Measurements from ENCODE around the gene CEBPA.

Gene CEBPA

DNA sequence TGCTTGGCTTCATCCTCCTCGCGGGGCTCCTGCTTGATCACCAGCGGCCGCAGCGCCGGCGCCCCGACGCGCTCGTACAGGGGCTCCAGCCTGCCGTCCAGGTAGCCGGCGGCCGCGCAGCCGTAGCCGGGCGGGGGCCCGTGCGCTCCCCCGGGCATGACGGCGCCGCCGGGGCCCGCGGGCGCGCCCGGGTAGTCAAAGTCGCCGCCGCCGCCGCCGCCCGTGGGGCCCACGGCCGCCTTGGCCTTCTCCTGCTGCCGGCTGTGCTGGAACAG is 497 bp downstream of the CEBPA start:
- TF ChIP-seq GABPA (IDR thresholded peaks at IDR 0.05; ENCODE audit: low read depth), result no peak
- TF ChIP-seq POLR2AphosphoS5 (IDR thresholded peaks at IDR 0.05; ENCODE audit: low read depth), result no peak
- TF ChIP-seq, protein P1, sequence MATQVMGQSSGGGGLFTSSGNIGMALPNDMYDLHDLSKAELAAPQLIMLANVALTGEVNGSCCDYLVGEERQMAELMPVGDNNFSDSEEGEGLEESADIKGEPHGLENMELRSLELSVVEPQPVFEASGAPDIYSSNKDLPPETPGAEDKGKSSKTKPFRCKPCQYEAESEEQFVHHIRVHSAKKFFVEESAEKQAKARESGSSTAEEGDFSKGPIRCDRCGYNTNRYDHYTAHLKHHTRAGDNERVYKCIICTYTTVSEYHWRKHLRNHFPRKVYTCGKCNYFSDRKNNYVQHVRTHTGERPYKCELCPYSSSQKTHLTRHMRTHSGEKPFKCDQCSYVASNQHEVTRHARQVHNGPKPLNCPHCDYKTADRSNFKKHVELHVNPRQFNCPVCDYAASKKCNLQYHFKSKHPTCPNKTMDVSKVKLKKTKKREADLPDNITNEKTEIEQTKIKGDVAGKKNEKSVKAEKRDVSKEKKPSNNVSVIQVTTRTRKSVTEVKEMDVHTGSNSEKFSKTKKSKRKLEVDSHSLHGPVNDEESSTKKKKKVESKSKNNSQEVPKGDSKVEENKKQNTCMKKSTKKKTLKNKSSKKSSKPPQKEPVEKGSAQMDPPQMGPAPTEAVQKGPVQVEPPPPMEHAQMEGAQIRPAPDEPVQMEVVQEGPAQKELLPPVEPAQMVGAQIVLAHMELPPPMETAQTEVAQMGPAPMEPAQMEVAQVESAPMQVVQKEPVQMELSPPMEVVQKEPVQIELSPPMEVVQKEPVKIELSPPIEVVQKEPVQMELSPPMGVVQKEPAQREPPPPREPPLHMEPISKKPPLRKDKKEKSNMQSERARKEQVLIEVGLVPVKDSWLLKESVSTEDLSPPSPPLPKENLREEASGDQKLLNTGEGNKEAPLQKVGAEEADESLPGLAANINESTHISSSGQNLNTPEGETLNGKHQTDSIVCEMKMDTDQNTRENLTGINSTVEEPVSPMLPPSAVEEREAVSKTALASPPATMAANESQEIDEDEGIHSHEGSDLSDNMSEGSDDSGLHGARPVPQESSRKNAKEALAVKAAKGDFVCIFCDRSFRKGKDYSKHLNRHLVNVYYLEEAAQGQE (IDR thresholded peaks at IDR 0.05; ENCODE audit: insufficient replicate concordance, low read depth), result no peak
- no peak for TF ChIP-seq SPI1 (IDR thresholded peaks at IDR 0.05; ENCODE audit: borderline replicate concordance, low read depth)
- TF ChIP-seq, protein P2, sequence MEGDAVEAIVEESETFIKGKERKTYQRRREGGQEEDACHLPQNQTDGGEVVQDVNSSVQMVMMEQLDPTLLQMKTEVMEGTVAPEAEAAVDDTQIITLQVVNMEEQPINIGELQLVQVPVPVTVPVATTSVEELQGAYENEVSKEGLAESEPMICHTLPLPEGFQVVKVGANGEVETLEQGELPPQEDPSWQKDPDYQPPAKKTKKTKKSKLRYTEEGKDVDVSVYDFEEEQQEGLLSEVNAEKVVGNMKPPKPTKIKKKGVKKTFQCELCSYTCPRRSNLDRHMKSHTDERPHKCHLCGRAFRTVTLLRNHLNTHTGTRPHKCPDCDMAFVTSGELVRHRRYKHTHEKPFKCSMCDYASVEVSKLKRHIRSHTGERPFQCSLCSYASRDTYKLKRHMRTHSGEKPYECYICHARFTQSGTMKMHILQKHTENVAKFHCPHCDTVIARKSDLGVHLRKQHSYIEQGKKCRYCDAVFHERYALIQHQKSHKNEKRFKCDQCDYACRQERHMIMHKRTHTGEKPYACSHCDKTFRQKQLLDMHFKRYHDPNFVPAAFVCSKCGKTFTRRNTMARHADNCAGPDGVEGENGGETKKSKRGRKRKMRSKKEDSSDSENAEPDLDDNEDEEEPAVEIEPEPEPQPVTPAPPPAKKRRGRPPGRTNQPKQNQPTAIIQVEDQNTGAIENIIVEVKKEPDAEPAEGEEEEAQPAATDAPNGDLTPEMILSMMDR (IDR thresholded peaks at IDR 0.05; ENCODE audit: insufficient read depth, low read length), result no peak
- Histone ChIP-seq H3K27me3 (ENCODE audit: insufficient read depth, poor library complexity, severe bottlenecking) (no peaks in the 10 kb centered on the region), H3K4me3 (replicated peaks; ENCODE audit: insufficient read depth, low read length) (peak overlapping the region; percentile 74), H3K27ac (replicated peaks) (peak overlapping the region; percentile 70)
- DNase-seq (ENCODE audit: low read depth in 1 of 2, low spot score in 1 of 2), result no peak

DNA sequence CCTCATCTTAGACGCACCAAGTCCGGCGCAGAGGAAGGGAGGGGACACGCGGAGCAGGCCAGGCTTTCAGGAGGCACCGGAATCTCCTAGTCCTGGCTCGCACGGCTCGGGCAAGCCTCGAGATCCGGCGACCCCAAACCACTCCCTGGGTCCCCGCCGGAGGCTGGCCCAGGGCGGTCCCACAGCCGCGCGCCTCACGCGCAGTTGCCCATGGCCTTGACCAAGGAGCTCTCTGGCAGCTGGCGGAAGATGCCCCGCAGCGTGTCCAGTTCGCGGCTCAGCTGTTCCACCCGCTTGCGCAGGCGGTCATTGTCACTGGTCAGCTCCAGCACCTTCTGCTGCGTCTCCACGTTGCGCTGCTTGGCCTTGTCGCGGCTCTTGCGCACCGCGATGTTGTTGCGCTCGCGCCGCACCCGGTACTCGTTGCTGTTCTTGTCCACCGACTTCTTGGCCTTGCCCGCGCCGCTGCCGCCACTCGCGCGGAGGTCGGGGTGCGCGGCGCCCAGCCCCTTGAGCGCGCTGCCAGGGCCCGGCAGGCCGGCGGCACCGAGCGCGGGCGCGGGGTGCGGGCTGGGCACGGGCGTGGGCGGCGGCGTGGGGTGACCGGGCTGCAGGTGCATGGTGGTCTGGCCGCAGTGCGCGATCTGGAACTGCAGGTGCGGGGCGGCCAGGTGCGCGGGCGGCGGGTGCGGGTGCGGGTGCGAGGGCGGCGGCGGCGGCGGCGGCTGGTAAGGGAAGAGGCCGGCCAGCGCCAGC is 1.0 kb downstream of the CEBPA start:
- Histone ChIP-seq H3K4me3 (replicated peaks; ENCODE audit: insufficient read depth, low read length) (peak overlapping the region; percentile 74), H3K27ac (replicated peaks) (peak overlapping the region; percentile 90), H3K27me3 (ENCODE audit: insufficient read depth, poor library complexity, severe bottlenecking) (no peaks in the 10 kb centered on the region)
- no peak for TF ChIP-seq GABPA (IDR thresholded peaks at IDR 0.05; ENCODE audit: low read depth)
- TF ChIP-seq, protein P2 (IDR thresholded peaks at IDR 0.05; ENCODE audit: insufficient read depth, low read length), result no peak
- TF ChIP-seq POLR2AphosphoS5 (IDR thresholded peaks at IDR 0.05; ENCODE audit: low read depth), result no peak; the same call in none of the 2 replicates
- TF ChIP-seq SPI1 (IDR thresholded peaks at IDR 0.05; ENCODE audit: borderline replicate concordance, low read depth), result no peak
- TF ChIP-seq, protein P1 (IDR thresholded peaks at IDR 0.05; ENCODE audit: insufficient replicate concordance, low read depth), result no peak
- DNase-seq (ENCODE audit: low read depth in 1 of 2, low spot score in 1 of 2), result no peak

DNA sequence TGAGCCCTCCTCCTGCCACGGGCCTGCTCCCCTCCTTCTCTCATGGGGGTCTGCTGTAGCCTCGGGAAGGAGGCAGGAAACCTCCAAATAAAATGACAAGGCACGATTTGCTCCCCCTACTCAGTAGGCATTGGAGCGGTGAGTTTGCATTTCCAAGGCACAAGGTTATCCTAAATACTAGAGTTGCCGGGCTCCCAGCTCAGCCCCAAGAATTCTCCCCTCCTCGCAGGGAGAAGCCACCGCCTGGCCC is 1.5 kb downstream of the CEBPA start:
- H3K27ac ChIP-seq (replicated peaks), result peak overlapping the region; percentile 90
- H3K27me3 ChIP-seq (ENCODE audit: insufficient read depth, poor library complexity, severe bottlenecking), result no peaks in the 10 kb centered on the region
- peak overlapping the region; percentile 74 for H3K4me3 ChIP-seq (replicated peaks; ENCODE audit: insufficient read depth, low read length)

More for the DNA sequence above, 1.5 kb downstream of the CEBPA start:
- no peak for DNase-seq (ENCODE audit: low read depth in 1 of 2, low spot score in 1 of 2)
- TF ChIP-seq SPI1 (IDR thresholded peaks at IDR 0.05; ENCODE audit: borderline replicate concordance, low read depth) (no peak), POLR2AphosphoS5 (IDR thresholded peaks at IDR 0.05; ENCODE audit: low read depth) (no peak), GABPA (IDR thresholded peaks at IDR 0.05; ENCODE audit: low read depth) (no peak)
- TF ChIP-seq, protein P2 (IDR thresholded peaks at IDR 0.05; ENCODE audit: insufficient read depth, low read length), result no peak
- TF ChIP-seq, protein P1 (IDR thresholded peaks at IDR 0.05; ENCODE audit: insufficient replicate concordance, low read depth), result no peak

Data from HL-60 (cell line).